OCI-LY7 (cell line): ENCODE data around the gene TEKT2. TPM values are rescaled to one million over a fixed set of nuclear protein-coding genes. Genes with fewer than 3 reads are reported as not detected.

Source experiments
- BruUV-seq: library from RNA; stranded (reverse); fragments of 400-500 nt; replicated peaks from 2 replicates; lab custom pipeline; 2021; lab: Mats Ljungman, UMichigan
- CTCF ChIA-PET: fragments of 300-600 bp; sonication (Branson Sonifier 250); formaldehyde crosslinking; loops from one replicate; lab custom pipeline; 2022; ENCODE audit warnings: antibody characterized with exemption; ENCODE audit not compliant: unreplicated experiment; lab: Charles Lee
- POLR2A ChIA-PET: fragments of 300-600 bp; sonication (Branson Sonifier 250); formaldehyde crosslinking; loops from one replicate; lab custom pipeline; 2022; ENCODE audit warnings: antibody characterized with exemption; lab: Charles Lee
- DNase-seq: peaks from one replicate; pipeline ENCODE4 v3.0.0-alpha.2; 2015; ENCODE audit warnings: low spot score
- H2AFZ ChIP-seq: fragments of 200-600 bp; sonication (generic), shearing (Covaris generic); 2 replicates; pipeline ENCODE4 v1.6.1; 2014; ENCODE audit warnings: mild to moderate bottlenecking, antibody characterized with exemption, low read length, moderate library complexity
- H3K27ac ChIP-seq: fragments of 200-600 bp; sonication (generic); 2 replicates; pipeline ENCODE4 v1.5.1; 2014; ENCODE audit warnings: mixed run types, low read depth, mild to moderate bottlenecking, moderate library complexity, low read length, inconsistent platforms; ENCODE audit not compliant: poor library complexity, severe bottlenecking
- H3K36me3 ChIP-seq: fragments of 200-600 bp; sonication (generic); 2 replicates; pipeline ENCODE4 v1.6.1; 2014; ENCODE audit warnings: mild to moderate bottlenecking, antibody characterized with exemption, low read length, moderate library complexity, mixed read lengths; ENCODE audit not compliant: insufficient read depth
- H3K4me1 ChIP-seq: fragments of 200-600 bp; sonication (generic); 2 replicates; pipeline ENCODE4 v1.5.1; 2014; ENCODE audit warnings: mild to moderate bottlenecking, low read length; ENCODE audit not compliant: insufficient read depth, poor library complexity, severe bottlenecking
- H3K4me2 ChIP-seq: fragments of 200-600 bp; sonication (generic); 2 replicates; pipeline ENCODE4 v1.6.1; 2014; ENCODE audit warnings: mild to moderate bottlenecking, low read length
- H3K4me3 ChIP-seq: fragments of 200-600 bp; sonication (generic); 2 replicates; pipeline ENCODE4 v1.5.1; 2014; ENCODE audit warnings: mild to moderate bottlenecking, low read depth, low read length; ENCODE audit not compliant: poor library complexity, severe bottlenecking
- H3K79me2 ChIP-seq: fragments of 200-600 bp; sonication (generic); 2 replicates; pipeline ENCODE4 v1.6.1; 2016; ENCODE audit warnings: low read depth, mild to moderate bottlenecking, low read length, moderate library complexity, mixed read lengths; ENCODE audit not compliant: insufficient read depth
- H3K9me2 ChIP-seq: fragments of 200-600 bp; sonication (generic); 2 replicates; pipeline ENCODE4 v1.6.1; 2016; ENCODE audit warnings: mild to moderate bottlenecking, low read length, mixed read lengths; ENCODE audit not compliant: insufficient read depth
- H3K9me3 ChIP-seq: fragments of 200-600 bp; sonication (generic); 2 replicates; pipeline ENCODE4 v1.6.1; 2014; ENCODE audit warnings: mild to moderate bottlenecking, mixed run types, low read length, mixed read lengths
- H4K20me1 ChIP-seq: fragments of 200-600 bp; sonication (generic); 2 replicates; pipeline ENCODE4 v1.6.1; 2014; ENCODE audit warnings: mild to moderate bottlenecking, antibody characterized with exemption, low read length, moderate library complexity, mixed read lengths; ENCODE audit not compliant: insufficient read depth
- EZH2phosphoT487 ChIP-seq: fragments of 200-600 bp; sonication (generic); IDR thresholded peaks from 2 replicates; pipeline ENCODE4 v1.6.1; 2018; ENCODE audit warnings: low read depth, borderline replicate concordance, mild to moderate bottlenecking, mixed run types, antibody characterized with exemption, low read length, moderate library complexity, mixed read lengths
- intact Hi-C: fragments of 100-400 bp; cut with micrococcal nuclease; formaldehyde crosslinking; loops from one replicate; pipeline ENCODE4 v1.10.0; 2022; ENCODE audit not compliant: unreplicated experiment
- total RNA-seq, 2 experiments: library from RNA; depleted of rRNA in 1 of 2; stranded (reverse); fragments of >200 nt in 1 of 2; shearing (Covaris generic) in 1 of 2; gene quantifications; 2 replicates each; pipeline ENCODE4 v1.2.3, GENCODE V29; 2014 to 2022
- TF ChIP-seq, protein P1 (sequence below): fragments of 200-600 bp; sonication (generic); conservative IDR thresholded peaks from 2 replicates; pipeline ENCODE4 v1.5.1; 2014; ENCODE audit warnings: mild to moderate bottlenecking, antibody characterized with exemption, low read length, moderate library complexity, mixed read lengths

Gene TEKT2
- total RNA-seq, 2 experiments from 2014 or later, result not detected

DNA sequence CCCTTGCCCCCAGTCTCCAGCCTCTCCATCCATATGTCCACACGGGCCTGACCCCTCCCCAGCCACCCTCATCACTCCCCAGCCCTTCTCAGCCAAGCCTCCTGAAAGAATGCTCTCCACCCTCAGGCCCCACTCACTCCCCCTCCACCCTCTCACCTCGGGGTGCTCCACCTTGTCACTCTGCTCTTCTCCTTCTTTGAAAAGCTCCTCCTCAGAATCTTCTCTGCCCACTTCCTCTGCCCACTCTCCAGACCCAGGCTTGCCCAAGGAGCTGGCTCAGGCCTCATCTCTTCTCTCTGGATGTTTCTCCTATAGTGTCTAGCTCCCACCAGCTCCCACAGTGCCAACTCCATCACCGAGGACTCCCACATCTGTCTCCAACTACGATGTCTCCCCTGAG lies 27.3 kb downstream of the TEKT2 start:
- Histone ChIP-seq H3K4me1 (no peaks in the 10 kb centered on the region), H3K79me2 (no peaks in the 10 kb centered on the region), H3K9me2 (no peaks in the 10 kb centered on the region), H3K27ac (no peak overlapping the region), H2AFZ (no peak overlapping the region), H3K4me2 (no peak overlapping the region), H3K36me3 (no peaks in the 10 kb centered on the region), H4K20me1 (no peaks in the 10 kb centered on the region), H3K4me3 (no peak overlapping the region), H3K9me3 (no peaks in the 10 kb centered on the region)
- TF ChIP-seq, protein P1, sequence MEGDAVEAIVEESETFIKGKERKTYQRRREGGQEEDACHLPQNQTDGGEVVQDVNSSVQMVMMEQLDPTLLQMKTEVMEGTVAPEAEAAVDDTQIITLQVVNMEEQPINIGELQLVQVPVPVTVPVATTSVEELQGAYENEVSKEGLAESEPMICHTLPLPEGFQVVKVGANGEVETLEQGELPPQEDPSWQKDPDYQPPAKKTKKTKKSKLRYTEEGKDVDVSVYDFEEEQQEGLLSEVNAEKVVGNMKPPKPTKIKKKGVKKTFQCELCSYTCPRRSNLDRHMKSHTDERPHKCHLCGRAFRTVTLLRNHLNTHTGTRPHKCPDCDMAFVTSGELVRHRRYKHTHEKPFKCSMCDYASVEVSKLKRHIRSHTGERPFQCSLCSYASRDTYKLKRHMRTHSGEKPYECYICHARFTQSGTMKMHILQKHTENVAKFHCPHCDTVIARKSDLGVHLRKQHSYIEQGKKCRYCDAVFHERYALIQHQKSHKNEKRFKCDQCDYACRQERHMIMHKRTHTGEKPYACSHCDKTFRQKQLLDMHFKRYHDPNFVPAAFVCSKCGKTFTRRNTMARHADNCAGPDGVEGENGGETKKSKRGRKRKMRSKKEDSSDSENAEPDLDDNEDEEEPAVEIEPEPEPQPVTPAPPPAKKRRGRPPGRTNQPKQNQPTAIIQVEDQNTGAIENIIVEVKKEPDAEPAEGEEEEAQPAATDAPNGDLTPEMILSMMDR, result no peak
- no peak for TF ChIP-seq EZH2phosphoT487
- intact Hi-C loops, result no loop called here
- no peak for DNase-seq
- no TSS peak for BruUV-seq
- POLR2A ChIA-PET, result interaction anchor here (1.1 kb wide), 1 partner anchor 9 kb away, joined by 5 read pairs; no protein-coding TSS in a partner anchor
- CTCF ChIA-PET, result interaction anchor here (1.0 kb wide), 1 partner anchor 24 kb away, joined by 4 read pairs; no protein-coding TSS in a partner anchor

DNA sequence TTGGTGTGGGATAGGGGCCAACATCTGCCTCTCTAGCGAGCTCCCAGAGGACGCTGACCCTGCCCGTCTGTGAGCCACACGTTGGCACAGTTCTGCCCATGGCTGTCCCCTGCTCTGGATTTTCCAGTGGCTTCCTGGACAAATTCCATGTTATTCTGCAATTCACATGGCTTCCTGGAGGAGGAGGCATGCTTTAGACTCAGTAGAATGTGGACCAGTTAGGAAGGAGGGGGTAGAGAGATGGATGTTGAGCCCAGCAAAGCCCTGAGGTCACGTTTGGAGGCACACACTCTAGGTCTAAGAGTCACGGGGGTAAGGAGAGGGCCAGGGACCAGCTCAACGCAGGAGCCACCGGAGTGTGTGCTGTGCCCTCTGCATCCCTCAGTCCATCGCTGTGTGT lies 28.9 kb downstream of the TEKT2 start:
- ChIA-PET CTCF (no interaction called here), POLR2A (no interaction called here)
- Histone ChIP-seq H3K4me3 (no peak overlapping the region), H3K79me2 (no peaks in the 10 kb centered on the region), H4K20me1 (no peaks in the 10 kb centered on the region), H3K27ac (no peak overlapping the region), H3K36me3 (no peaks in the 10 kb centered on the region), H3K4me1 (no peaks in the 10 kb centered on the region), H2AFZ (no peak overlapping the region), H3K4me2 (no peak overlapping the region), H3K9me3 (no peaks in the 10 kb centered on the region), H3K9me2 (no peaks in the 10 kb centered on the region)
- no peak for DNase-seq
- intact Hi-C loops, result no loop called here
- TF ChIP-seq, protein P1, result no peak
- TF ChIP-seq EZH2phosphoT487, result no peak
- BruUV-seq, result no TSS peak

DNA sequence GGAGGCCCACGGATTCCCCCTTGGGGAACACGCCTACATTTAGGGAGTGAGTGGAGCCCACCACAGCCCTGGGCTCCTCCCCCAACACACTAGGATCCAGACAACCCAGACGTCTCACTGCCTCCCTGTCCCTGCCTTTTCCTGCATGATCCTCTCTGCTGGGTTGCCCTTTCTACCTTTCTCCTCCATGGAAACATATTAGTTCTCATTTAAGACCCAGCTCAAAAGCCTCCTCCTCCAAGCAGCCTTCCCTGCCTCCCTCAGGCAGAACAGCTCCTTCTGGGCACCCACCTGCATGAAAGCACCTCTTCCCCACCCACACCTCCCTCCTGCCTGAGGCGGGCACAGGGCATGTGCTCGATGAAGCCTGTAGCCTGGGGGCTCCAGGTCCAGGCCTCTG lies 30.5 kb downstream of the TEKT2 start:
- Histone ChIP-seq H3K4me1 (no peaks in the 10 kb centered on the region), H4K20me1 (no peaks in the 10 kb centered on the region), H2AFZ (no peak overlapping the region), H3K79me2 (no peaks in the 10 kb centered on the region), H3K4me2 (no peak overlapping the region), H3K9me3 (no peaks in the 10 kb centered on the region), H3K4me3 (no peak overlapping the region), H3K36me3 (no peaks in the 10 kb centered on the region), H3K9me2 (no peaks in the 10 kb centered on the region), H3K27ac (no peak overlapping the region)
- no TSS peak for BruUV-seq
- CTCF ChIA-PET, result no interaction called here
- POLR2A ChIA-PET, result interaction anchor here (0.7 kb wide), 3 partner anchors 25 to 1123 kb away, joined by 3 to 5 read pairs (median 3); no protein-coding TSS in a partner anchor
- no peak for TF ChIP-seq EZH2phosphoT487
- TF ChIP-seq, protein P1, result no peak
- intact Hi-C loops, result no loop called here
- no peak for DNase-seq
